Upper lobe of left lung (tissue), 6 donors: Measurements from ENCODE around the gene ATOH8. TPM values are rescaled to one million over a fixed set of nuclear protein-coding genes. Genes with fewer than 3 reads are reported as not detected.
A peak's percentile ranks its signal among the peaks of the same experiment; 100 is the strongest.

Experiments
- ATAC-seq, 2 donors: fragments of 200-7000 bp; cut with Tn5 transposase; one replicate each; pipeline ENCODE4 v1.9.1; 2022; ENCODE audit warnings: mild to moderate bottlenecking in 2 of 2, moderate library complexity in 2 of 2; ENCODE audit not compliant: low FRiP score in 2 of 2
- DNase-seq, 2 donors: peaks; one replicate each; pipeline ENCODE4 v3.0.0-alpha.2; 2019 to 2020
- H3K27ac ChIP-seq, 4 donors: fragments of 200-600 bp; sonication (generic); one replicate each; pipeline ENCODE4 v1.5.1; 2016 to 2019
- H3K27me3 ChIP-seq, 4 donors: fragments of 200-600 bp; sonication (generic); one replicate each; pipeline ENCODE4 v1.5.1; 2017 to 2019
- H3K36me3 ChIP-seq, 4 donors: fragments of 200-600 bp; sonication (generic); one replicate each; pipeline ENCODE4 v1.5.1; 2016 to 2019
- H3K4me1 ChIP-seq, 4 donors: fragments of 200-600 bp; sonication (generic); one replicate each; pipeline ENCODE4 v1.5.1; 2018 to 2019
- H3K4me3 ChIP-seq, 4 donors: fragments of 200-600 bp; sonication (generic); one replicate each; pipeline ENCODE4 v1.5.1; 2017 to 2019; ENCODE audit warnings: mild to moderate bottlenecking in 2 of 4, moderate library complexity in 1 of 4
- H3K9me3 ChIP-seq, 4 donors: fragments of 200-600 bp; sonication (generic); one replicate each; pipeline ENCODE4 v1.5.1; 2018 to 2019
- CTCF ChIP-seq, 6 experiments: fragments of 450-650 bp in 4 of 6; fragments of 200-600 bp in 2 of 6; sonication (generic) in 2 of 6; IDR thresholded peaks; one replicate each; pipeline ENCODE4 v1.5.1; 2016 to 2019; ENCODE audit warnings: antibody characterized with exemption in 6 of 6
- EP300 ChIP-seq, 4 donors: sonication (generic); formaldehyde crosslinking; IDR thresholded peaks; one replicate each; pipeline ENCODE4 v1.5.1; 2017; ENCODE audit warnings: antibody characterized with exemption in 4 of 4, control low read depth in 2 of 4
- POLR2A ChIP-seq, 4 donors: fragments of 450-650 bp; IDR thresholded peaks; one replicate each; pipeline ENCODE4 v1.5.1; 2016 to 2017; ENCODE audit warnings: antibody characterized with exemption in 4 of 4, mild to moderate bottlenecking in 2 of 4
- POLR2AphosphoS5 ChIP-seq, 2 donors: sonication (generic); formaldehyde crosslinking; IDR thresholded peaks; one replicate each; pipeline ENCODE4 v1.5.1; 2017; ENCODE audit warnings: antibody characterized with exemption in 2 of 2
- WGBS, 2 donors: methylation state at CpG; one replicate each; pipeline ENCODE4 v1.1.5; 2017 to 2018; 5-methylcytosine and 5-hydroxymethylcytosine counted together
- total RNA-seq, 6 donors: library from RNA; depleted of rRNA in 4 of 6; stranded (reverse); fragments of >200 nt in 4 of 6; gene quantifications; one replicate each; pipeline versions ENCODE4 v1.1.0 to v1.2.1, GENCODE V29; 2016 to 2021
- donor health status: DM: no; HTN: no; CAD: no; lungs with moderate emphysema.
- donor health status: DM: no; HTN: yes; CAD: no; lungs with severe emphysema.

ATOH8 gene
- total RNA-seq, 6 donors from 2014 or later = 60.2 to 121 (median 85.1) TPM

- 59 to 84% methylated on average over 7 to 10 of the region's 10 CpGs for WGBS, 2 donors
- Histone ChIP-seq H3K4me1 (peaks cover 18 to 30% (median 21%) of the 10 kb centered on the region in 4 donors), H3K4me3 (no peak overlapping the region), H3K9me3 (no peaks in the 10 kb centered on the region), H3K36me3 (no peaks in the 10 kb centered on the region), H3K27ac (peak overlapping the region in 2 of 4 donors; percentile 16 to 86), H3K27me3 (no peaks in the 10 kb centered on the region)
- no peak for TF ChIP-seq EP300 (IDR thresholded peaks at IDR 0.05)
- TF ChIP-seq POLR2A (IDR thresholded peaks at IDR 0.05) = no peak
- TF ChIP-seq CTCF (IDR thresholded peaks at IDR 0.05) = no peak
- no peak for TF ChIP-seq POLR2AphosphoS5 (IDR thresholded peaks at IDR 0.05)
- no peak for ATAC-seq
- peak in 1 of 2 donors; percentile 56 for DNase-seq
These were observed 58.4 kb downstream of the ATOH8 start for GRCh38 chr2:85812094-85812735.

- TF ChIP-seq CTCF (IDR thresholded peaks at IDR 0.05) = no peak
- TF ChIP-seq EP300 (IDR thresholded peaks at IDR 0.05) = no peak
- TF ChIP-seq POLR2AphosphoS5 (IDR thresholded peaks at IDR 0.05) = no peak
- TF ChIP-seq POLR2A (IDR thresholded peaks at IDR 0.05) = no peak
- no peaks in the 10 kb centered on the region for H3K27me3 ChIP-seq
- no peak overlapping the region for H3K4me3 ChIP-seq
- H3K4me1 ChIP-seq = peaks cover 18 to 30% (median 21%) of the 10 kb centered on the region in 4 donors
- DNase-seq (no peak), ATAC-seq (no peak)
- no peaks in the 10 kb centered on the region for H3K9me3 ChIP-seq
- no peaks in the 10 kb centered on the region for H3K36me3 ChIP-seq
- no peak overlapping the region for H3K27ac ChIP-seq
- 80 to 98% methylated on average over 6 to 7 of the region's 7 CpGs for WGBS, 2 donors
These were observed 59.6 kb downstream of the ATOH8 start for GRCh38 chr2:85813211-85813981.

GRCh38 chr2:85813982-85814801, 60.4 kb downstream of the ATOH8 start:
- ATAC-seq (peak; percentile 92), DNase-seq (peak; percentile 94 to 95)
- Histone ChIP-seq H3K4me1 (peaks cover 18 to 30% (median 21%) of the 10 kb centered on the region in 4 donors), H3K9me3 (no peaks in the 10 kb centered on the region), H3K27ac (no peak overlapping the region), H3K36me3 (no peaks in the 10 kb centered on the region), H3K4me3 (no peak overlapping the region), H3K27me3 (no peaks in the 10 kb centered on the region)
- peak in 1 of 4 donors; percentile 7 for TF ChIP-seq POLR2A (IDR thresholded peaks at IDR 0.05)
- TF ChIP-seq EP300 (IDR thresholded peaks at IDR 0.05) = no peak
- peak; percentile 87 to 97 (median 95) for TF ChIP-seq CTCF (IDR thresholded peaks at IDR 0.05)
- WGBS, 2 donors = 28 to 36% methylated on average over 12 to 13 of the region's 13 CpGs

GRCh38 chr2:85814802-85815550, 61.2 kb downstream of the ATOH8 start:
- 88 to 89% methylated on average over 10 of the region's 10 CpGs for WGBS, 2 donors
- no peak for ATAC-seq
- peak in 1 of 2 donors; percentile 17 for DNase-seq
- Histone ChIP-seq H3K27me3 (no peaks in the 10 kb centered on the region), H3K4me3 (no peak overlapping the region), H3K27ac (no peak overlapping the region), H3K4me1 (peaks cover 18 to 30% (median 21%) of the 10 kb centered on the region in 4 donors), H3K9me3 (no peaks in the 10 kb centered on the region), H3K36me3 (no peaks in the 10 kb centered on the region)
- TF ChIP-seq POLR2AphosphoS5 (IDR thresholded peaks at IDR 0.05) = no peak
- TF ChIP-seq EP300 (IDR thresholded peaks at IDR 0.05) = no peak
- TF ChIP-seq POLR2A (IDR thresholded peaks at IDR 0.05) = no peak
- TF ChIP-seq CTCF (IDR thresholded peaks at IDR 0.05) = no peak
